ENCODE data around the gene CSTB.

The CSTB gene

GRCh38 chr21:43786807-43787440 lies 10.8 kb upstream of the CSTB start:
- no peak overlapping the region for H3K4me3 ChIP-seq (ENCODE audit: low read length)
- no peak for TF ChIP-seq CTCF (conservative IDR thresholded peaks at IDR 0.05; ENCODE audit: low read depth, low read length)
- DNase-seq (ENCODE audit: low read depth): no peak

- DNase-seq (ENCODE audit: low read depth): no peak
- H3K4me3 ChIP-seq (ENCODE audit: low read length): no peak overlapping the region
- TF ChIP-seq CTCF (conservative IDR thresholded peaks at IDR 0.05; ENCODE audit: low read depth, low read length): no peak
Measured at GRCh38 chr21:43786300-43786806, 10.2 kb upstream of the CSTB start.

DNA sequence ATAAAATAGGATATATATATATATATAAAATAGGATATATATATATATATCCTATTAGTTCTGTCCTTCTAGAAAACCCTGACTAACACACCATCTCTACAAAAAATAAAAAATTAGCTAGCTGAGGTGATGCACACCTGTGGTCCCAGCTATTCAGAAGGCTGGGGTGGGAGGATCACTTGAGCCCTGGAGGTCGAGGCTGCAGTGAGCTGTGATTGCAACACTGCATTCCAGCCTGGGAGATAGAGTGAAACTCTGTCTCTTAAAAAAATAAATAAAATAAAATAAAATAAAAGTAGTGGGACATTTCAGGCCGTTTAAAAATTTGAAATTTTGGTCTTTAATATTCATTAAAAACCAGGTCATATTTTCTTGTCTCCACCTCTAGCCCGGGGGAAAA lies 9.0 kb upstream of the CSTB start:
- no peak for TF ChIP-seq CTCF (conservative IDR thresholded peaks at IDR 0.05; ENCODE audit: low read depth, low read length)
- no peak overlapping the region for H3K4me3 ChIP-seq (ENCODE audit: low read length)
- DNase-seq (ENCODE audit: low read depth): no peak

- no peak overlapping the region for H3K4me3 ChIP-seq (ENCODE audit: low read length)
- no peak for TF ChIP-seq CTCF (conservative IDR thresholded peaks at IDR 0.05; ENCODE audit: low read depth, low read length)
- DNase-seq (ENCODE audit: low read depth): no peak
Measured at GRCh38 chr21:43783098-43783700, 7.1 kb upstream of the CSTB start.

GRCh38 chr21:43782431-43783097 lies 6.5 kb upstream of the CSTB start:
- H3K4me3 ChIP-seq (ENCODE audit: low read length): no peak overlapping the region
- no peak for DNase-seq (ENCODE audit: low read depth)
- no peak for TF ChIP-seq CTCF (conservative IDR thresholded peaks at IDR 0.05; ENCODE audit: low read depth, low read length)

DNA sequence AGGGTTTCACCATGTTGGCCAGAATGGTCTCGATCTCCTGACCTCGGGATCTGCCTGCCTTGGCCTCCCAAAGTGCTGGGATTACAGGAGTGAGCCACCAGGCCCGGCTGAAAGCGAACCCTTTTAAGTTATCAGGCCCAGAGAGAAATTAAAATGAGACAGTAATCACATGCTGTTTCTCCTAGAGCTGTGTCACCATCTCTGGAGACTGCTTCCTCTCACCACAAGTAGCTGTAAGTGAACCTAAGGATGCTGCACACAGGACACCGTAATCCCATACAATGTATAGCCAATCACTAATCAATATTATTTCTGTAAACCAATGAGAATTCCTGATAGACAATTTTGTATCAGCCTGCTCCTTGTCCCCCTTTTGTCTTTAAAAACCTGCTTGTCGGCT lies 5.7 kb upstream of the CSTB start:
- DNase-seq (ENCODE audit: low read depth): no peak
- H3K4me3 ChIP-seq (ENCODE audit: low read length): no peak overlapping the region
- no peak for TF ChIP-seq CTCF (conservative IDR thresholded peaks at IDR 0.05; ENCODE audit: low read depth, low read length)

Measured in retinal pigment epithelial cell (primary cell).